Ovary (tissue), 3 donors: ENCODE measurements around the gene USP24.

Experiments used
- POLR2A ChIP-seq: fragments of 450-650 bp; IDR thresholded peaks from one replicate; pipeline ENCODE4 v1.6.1; 2017; ENCODE audit warnings: antibody characterized with exemption, mild to moderate bottlenecking, moderate library complexity
- TF ChIP-seq, protein P1 (sequence below), 3 donors: fragments of 450-650 bp in 2 of 3; fragments of 200-600 bp in 1 of 3; IDR thresholded peaks; one replicate each; pipeline versions ENCODE4 v1.5.1 to v1.8.0; 2016 to 2022; ENCODE audit warnings: antibody characterized with exemption in 3 of 3, mild to moderate bottlenecking in 1 of 3
- donor health status: DM: no; HTN: no; CAD: no.

DNA sequence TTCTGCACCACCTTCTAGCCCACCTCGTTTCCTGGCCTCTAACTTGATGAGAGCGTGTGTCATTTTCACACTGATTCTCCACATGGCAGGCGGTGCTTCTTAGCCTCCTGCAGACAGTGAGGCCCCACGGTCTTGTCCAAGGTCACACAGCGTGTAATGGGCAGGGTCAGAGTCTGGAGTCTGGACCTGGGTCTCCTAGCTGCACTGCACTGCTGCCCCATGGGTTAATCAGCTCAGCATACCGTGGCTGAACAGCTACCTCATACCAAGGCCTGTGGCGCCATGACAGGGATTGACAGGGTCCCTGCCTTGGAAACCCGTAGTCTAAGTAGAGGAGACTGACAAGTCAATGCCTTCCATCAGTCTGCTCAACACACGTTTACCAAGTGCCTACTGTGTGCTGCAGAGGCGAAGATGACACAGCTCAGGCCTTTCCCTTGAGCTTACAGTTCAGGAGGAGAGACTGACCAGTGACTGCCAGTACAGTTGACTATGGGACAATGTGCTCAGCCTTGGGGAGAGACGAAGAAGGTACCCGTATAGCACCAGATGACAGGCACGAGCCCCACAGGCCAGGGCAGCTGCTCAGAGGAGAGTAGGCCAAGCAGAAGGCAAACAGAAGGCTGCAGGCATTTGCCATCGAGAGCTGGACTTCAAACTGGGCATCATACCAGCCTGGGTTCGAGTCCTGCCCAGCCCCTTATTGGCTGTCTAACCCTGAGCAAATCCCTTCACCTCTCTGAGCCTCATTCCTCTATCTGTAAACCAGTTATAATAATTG lies 170.4 kb downstream of the USP24 start:
- no peak for TF ChIP-seq POLR2A
- TF ChIP-seq, protein P1, sequence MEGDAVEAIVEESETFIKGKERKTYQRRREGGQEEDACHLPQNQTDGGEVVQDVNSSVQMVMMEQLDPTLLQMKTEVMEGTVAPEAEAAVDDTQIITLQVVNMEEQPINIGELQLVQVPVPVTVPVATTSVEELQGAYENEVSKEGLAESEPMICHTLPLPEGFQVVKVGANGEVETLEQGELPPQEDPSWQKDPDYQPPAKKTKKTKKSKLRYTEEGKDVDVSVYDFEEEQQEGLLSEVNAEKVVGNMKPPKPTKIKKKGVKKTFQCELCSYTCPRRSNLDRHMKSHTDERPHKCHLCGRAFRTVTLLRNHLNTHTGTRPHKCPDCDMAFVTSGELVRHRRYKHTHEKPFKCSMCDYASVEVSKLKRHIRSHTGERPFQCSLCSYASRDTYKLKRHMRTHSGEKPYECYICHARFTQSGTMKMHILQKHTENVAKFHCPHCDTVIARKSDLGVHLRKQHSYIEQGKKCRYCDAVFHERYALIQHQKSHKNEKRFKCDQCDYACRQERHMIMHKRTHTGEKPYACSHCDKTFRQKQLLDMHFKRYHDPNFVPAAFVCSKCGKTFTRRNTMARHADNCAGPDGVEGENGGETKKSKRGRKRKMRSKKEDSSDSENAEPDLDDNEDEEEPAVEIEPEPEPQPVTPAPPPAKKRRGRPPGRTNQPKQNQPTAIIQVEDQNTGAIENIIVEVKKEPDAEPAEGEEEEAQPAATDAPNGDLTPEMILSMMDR (IDR thresholded peaks at IDR 0.05) = no peak
